Endothelial cell of umbilical vein (primary cell): ENCODE measurements around the gene BMP2K. TPM values are rescaled to one million over a fixed set of nuclear protein-coding genes. Genes with fewer than 3 reads are reported as not detected.

Source experiments
- BruUV-seq: library from RNA; stranded (reverse); fragments of 400-500 nt; replicated peaks from 2 replicates; lab custom pipeline; 2021; lab: Mats Ljungman, UMichigan
- CTCF ChIA-PET: fragments of 300-600, 350-600 bp; sonication (Branson Sonifier 250); formaldehyde crosslinking; loops from one replicate; lab custom pipeline; 2021; ENCODE audit warnings: antibody characterized with exemption, inconsistent platforms; lab: Charles Lee
- POLR2A ChIA-PET: fragments of 300-600, 350-600 bp; sonication (Branson Sonifier 250); formaldehyde crosslinking; loops from one replicate; lab custom pipeline; 2021; ENCODE audit warnings: antibody characterized with exemption, inconsistent platforms; lab: Charles Lee
- DNase-seq: peaks from one replicate; pipeline ENCODE4 v3.0.0-alpha.2; 2011; ENCODE audit warnings: low read depth, low spot score
- FAIRE-seq: peaks from 2 replicates; lab custom pipeline; 2011; peaks lifted over from hg19 to GRCh38; lab: Jason Lieb, UNC
- H2AFZ ChIP-seq: 2 replicates; pipeline ENCODE4 v1.6.0; 2012; ENCODE audit warnings: low read depth, low read length, control low read depth, inconsistent platforms
- H3K27ac ChIP-seq: 2 replicates; pipeline ENCODE4 v1.5.1; 2011; ENCODE audit warnings: low read depth, mild to moderate bottlenecking, control low read depth, low read length, moderate library complexity; ENCODE audit not compliant: insufficient read depth
- H3K27me3 ChIP-seq, 2 experiments: 2 replicates each; pipeline versions ENCODE4 v1.6.0 to v1.6.1; 2011; ENCODE audit warnings: low read length in 2 of 2, mixed read lengths in 1 of 2; ENCODE audit not compliant: control insufficient read depth in 2 of 2, insufficient read depth in 2 of 2
- H3K36me3 ChIP-seq, 2 experiments: 2 replicates in 1 of 2; 3 replicates in 1 of 2; pipeline ENCODE4 v1.5.1; 2011; ENCODE audit warnings: low read length in 2 of 2, mild to moderate bottlenecking in 1 of 2, moderate library complexity in 1 of 2; ENCODE audit not compliant: control insufficient read depth in 2 of 2, insufficient read depth in 2 of 2; ENCODE audit errors: extremely low read depth in 1 of 2
- H3K4me1 ChIP-seq: 3 replicates; pipeline ENCODE4 v1.5.1; 2011; ENCODE audit warnings: mild to moderate bottlenecking, low read length; ENCODE audit not compliant: control insufficient read depth, insufficient read depth; ENCODE audit errors: extremely low read depth
- H3K4me2 ChIP-seq: 2 replicates; pipeline ENCODE4 v1.6.1; 2011; ENCODE audit warnings: low read length, control low read depth, mixed read lengths; ENCODE audit not compliant: insufficient read depth
- H3K4me3 ChIP-seq, 3 experiments: fragments of 200-600 bp in 1 of 3; sonication (generic), shearing (Covaris generic) in 1 of 3; replicated peaks in 1 of 3; 2 replicates each; pipeline ENCODE4 v1.5.1; 2011 to 2016; ENCODE audit warnings: control low read depth in 3 of 3, low read length in 3 of 3, mild to moderate bottlenecking in 2 of 3, inconsistent platforms in 1 of 3, low read depth in 1 of 3, moderate library complexity in 1 of 3; ENCODE audit not compliant: insufficient read depth in 1 of 3
- H3K79me2 ChIP-seq: 2 replicates; pipeline ENCODE4 v1.6.0; 2012; ENCODE audit warnings: low read length, inconsistent platforms; ENCODE audit not compliant: control insufficient read depth, insufficient read depth
- H3K9ac ChIP-seq: replicated peaks from 2 replicates; pipeline ENCODE3; 2011; ENCODE audit warnings: low read length, control low read depth; ENCODE audit not compliant: insufficient read depth; ENCODE audit errors: extremely low read depth
- H3K9me1 ChIP-seq: replicated peaks from 3 replicates; pipeline ENCODE4 v1.6.0; 2011; ENCODE audit warnings: mild to moderate bottlenecking, low read length; ENCODE audit not compliant: control insufficient read depth, insufficient read depth; ENCODE audit errors: extremely low read depth
- H3K9me3 ChIP-seq: replicated peaks from 2 replicates; pipeline ENCODE4 v1.5.1; 2012; ENCODE audit warnings: low read length, inconsistent platforms; ENCODE audit not compliant: control insufficient read depth, insufficient read depth
- H4K20me1 ChIP-seq: replicated peaks from 2 replicates; pipeline ENCODE3; 2011; ENCODE audit warnings: mild to moderate bottlenecking, low read length; ENCODE audit not compliant: control insufficient read depth, insufficient read depth; ENCODE audit errors: extremely low read depth
- CTCF ChIP-seq, 2 donors: IDR thresholded peaks; 1 replicate in 1 of 2; 2 replicates in 1 of 2; pipeline ENCODE4 v1.5.1; 2011; ENCODE audit warnings: low read length in 2 of 2, mild to moderate bottlenecking in 2 of 2, moderate library complexity in 2 of 2, control low read depth in 1 of 2, inconsistent platforms in 1 of 2, low read depth in 1 of 2; ENCODE audit not compliant: insufficient read depth in 1 of 2; ENCODE audit errors: extremely low read depth in 1 of 2
- EZH2 ChIP-seq: IDR thresholded peaks from 2 replicates; pipeline ENCODE4 v1.6.1; 2012; ENCODE audit warnings: borderline replicate concordance, low read depth, mild to moderate bottlenecking, moderate library complexity, low read length, inconsistent platforms; ENCODE audit not compliant: severe bottlenecking
- FOS ChIP-seq: IDR thresholded peaks from 2 replicates; pipeline ENCODE4 v1.6.1; 2011; ENCODE audit warnings: mild to moderate bottlenecking, low read length, moderate library complexity, borderline replicate concordance; ENCODE audit not compliant: insufficient read depth
- GATA2 ChIP-seq: IDR thresholded peaks from 2 replicates; pipeline ENCODE4 v1.7.0; 2011; ENCODE audit warnings: low read depth, mild to moderate bottlenecking, moderate library complexity, mixed read lengths, low read length; ENCODE audit not compliant: insufficient read length, insufficient read depth
- JUN ChIP-seq: IDR thresholded peaks from 2 replicates; pipeline ENCODE4 v1.6.1; 2011; ENCODE audit warnings: borderline replicate concordance, low read depth; ENCODE audit not compliant: insufficient read length, insufficient read depth
- MAX ChIP-seq: IDR thresholded peaks from 2 replicates; pipeline ENCODE4 v1.6.1; 2011; ENCODE audit not compliant: insufficient read depth, insufficient read length
- MYC ChIP-seq: IDR thresholded peaks from one replicate; pipeline ENCODE4 v1.6.1; 2011; ENCODE audit warnings: mild to moderate bottlenecking, low read depth, low read length
- POLR2A ChIP-seq: IDR thresholded peaks from 2 replicates; pipeline ENCODE4 v1.6.1; 2012; ENCODE audit warnings: low read depth, mild to moderate bottlenecking, control low read depth, low read length
- POLR2AphosphoS5 ChIP-seq: IDR thresholded peaks from 2 replicates; pipeline ENCODE4 v1.6.1; 2012; ENCODE audit warnings: low read depth, mild to moderate bottlenecking, control low read depth, low read length, moderate library complexity; ENCODE audit not compliant: insufficient read depth
- dilution Hi-C: fragments of 300-500 bp; cut with MboI; formaldehyde crosslinking; loops from one replicate; pipeline ENCODE4 v1.15.0; 2019; ENCODE audit warnings: low sequenced_read_pairs; ENCODE audit not compliant: extremely low pct_ligation_motif_present
- intact Hi-C: fragments of 100-400 bp; cut with micrococcal nuclease; formaldehyde crosslinking; loops from one replicate; pipeline ENCODE4 v1.10.0; 2022
- polyA plus RNA-seq, 4 experiments: library from polyadenylated mRNA; depleted of rRNA in 3 of 4; stranded (reverse) in 3 of 4; unstranded in 1 of 4; fragments of >200 nt; gene quantifications; 2 replicates each; pipeline versions ENCODE4 v1.2.1 to v1.2.3, GENCODE V29; 2011 to 2012; ENCODE audit warnings: missing spikeins in 1 of 4
- total RNA-seq: library from RNA; stranded (reverse); gene quantifications from 2 replicates; pipeline ENCODE4 v1.2.3, GENCODE V29; 2021

BMP2K gene
- total and polyA plus RNA-seq, 2 donors (not counting 3 experiments of a cell fraction or from before 2014, with no cell fraction given) = 16.1 to 37.9 TPM

- DNase-seq (peak; percentile 45), FAIRE-seq (no peak)
- BruUV-seq = no TSS peak
- H3K4me1 ChIP-seq = peaks cover 22% of the 10 kb centered on the region
- no peaks in the 10 kb centered on the region for H3K9me1 ChIP-seq
- H3K79me2 ChIP-seq = no peaks in the 10 kb centered on the region
- no peak overlapping the region for H3K4me2 ChIP-seq
- H3K27ac ChIP-seq = no peak overlapping the region
- H3K9ac ChIP-seq = no peak overlapping the region
- intact Hi-C loops (no loop called here), dilution Hi-C loops (no loop called here)
- no peaks in the 10 kb centered on the region for H4K20me1 ChIP-seq
- no peak for TF ChIP-seq EZH2
- no peak for TF ChIP-seq POLR2A
- no peak for TF ChIP-seq MYC
- no peak for TF ChIP-seq GATA2
- TF ChIP-seq POLR2AphosphoS5 = no peak
- TF ChIP-seq JUN = no peak
- no peak for TF ChIP-seq CTCF (IDR thresholded peaks at IDR 0.05; ENCODE audit: extremely low read depth in 1 of 2, insufficient read depth in 1 of 2, low read depth in 1 of 2, low read length in 2 of 2)
- no peak for TF ChIP-seq FOS
- TF ChIP-seq MAX = no peak
- H3K4me3 ChIP-seq = no peak overlapping the region
- ChIA-PET POLR2A (no interaction called here), CTCF (interaction anchor here (1.1 to 1.2 kb wide), 2 partner anchors 44 to 120 kb away, joined by 5 read pairs; no protein-coding TSS in a partner anchor)
- H3K9me3 ChIP-seq = no peaks in the 10 kb centered on the region
- no peaks in the 10 kb centered on the region for H3K36me3 ChIP-seq
- no peaks in the 10 kb centered on the region for H3K27me3 ChIP-seq
- peak overlapping the region; percentile 72 for H2AFZ ChIP-seq
Observed at GRCh38 chr4:78766026-78766425, 10.1 kb upstream of the BMP2K start.
